ENCODE results near the gene CLC. TPM values are rescaled to one million over a fixed set of nuclear protein-coding genes. Genes with fewer than 3 reads are reported as not detected.

CLC gene
- total and polyA plus RNA-seq, 2 experiments from 2014 or later = not detected

- no peaks in the 10 kb centered on the region for H3K9me3 ChIP-seq (ENCODE audit: low read depth)
- no peak overlapping the region for H3K4me2 ChIP-seq
- no peak for TF ChIP-seq EZH2phosphoT487 (IDR thresholded peaks at IDR 0.05; ENCODE audit: low read depth, severe bottlenecking, unreplicated experiment)
- no peak for TF ChIP-seq CTCF (IDR thresholded peaks at IDR 0.05; ENCODE audit: poor library complexity)
- TF ChIP-seq EZH2 (IDR thresholded peaks at IDR 0.05; ENCODE audit: borderline replicate concordance) = no peak
- no peak overlapping the region for H2AFZ ChIP-seq
- DNase-seq (ENCODE audit: low spot score) = no peak
- no peaks in the 10 kb centered on the region for H3K9me2 ChIP-seq (replicated peaks; ENCODE audit: insufficient read depth)
- H3K27ac ChIP-seq = no peak overlapping the region
- H3K27me3 ChIP-seq = peaks cover 7% of the 10 kb centered on the region
- no peaks in the 10 kb centered on the region for H3K36me3 ChIP-seq (replicated peaks; ENCODE audit: insufficient read depth, low read depth)
- WGBS (ENCODE audit: low lambda C conversion rate, missing lambda C conversion rate) = 73% methylated on average over 5 of the region's 5 CpGs
- H4K20me1 ChIP-seq (ENCODE audit: insufficient read depth, poor library complexity, severe bottlenecking) = no peaks in the 10 kb centered on the region
- H3K79me2 ChIP-seq = no peaks in the 10 kb centered on the region
- no peak overlapping the region for H3K4me3 ChIP-seq
- no peaks in the 10 kb centered on the region for H3K4me1 ChIP-seq (ENCODE audit: insufficient read depth)
Measured at GRCh38 chr19:39701291-39701690, 36.5 kb downstream of the CLC start.

- no peak overlapping the region for H2AFZ ChIP-seq
Measured at GRCh38 chr19:39698535-39698934, 39.3 kb downstream of the CLC start.

GRCh38 chr19:39696387-39696786 is 41.4 kb downstream of the CLC start:
- no peak for DNase-seq (ENCODE audit: low spot score)
- Histone ChIP-seq H3K9me3 (ENCODE audit: low read depth) (no peaks in the 10 kb centered on the region), H3K27ac (no peak overlapping the region), H2AFZ (no peak overlapping the region), H4K20me1 (ENCODE audit: insufficient read depth, poor library complexity, severe bottlenecking) (no peaks in the 10 kb centered on the region), H3K79me2 (no peaks in the 10 kb centered on the region), H3K4me2 (no peak overlapping the region), H3K27me3 (peaks cover 15% of the 10 kb centered on the region), H3K9me2 (replicated peaks; ENCODE audit: insufficient read depth) (no peaks in the 10 kb centered on the region), H3K36me3 (replicated peaks; ENCODE audit: insufficient read depth, low read depth) (no peaks in the 10 kb centered on the region), H3K4me3 (no peak overlapping the region), H3K4me1 (ENCODE audit: insufficient read depth) (no peaks in the 10 kb centered on the region)
- TF ChIP-seq CTCF (IDR thresholded peaks at IDR 0.05; ENCODE audit: poor library complexity) = no peak
- TF ChIP-seq EZH2 (IDR thresholded peaks at IDR 0.05; ENCODE audit: borderline replicate concordance) = no peak
- no peak for TF ChIP-seq EZH2phosphoT487 (IDR thresholded peaks at IDR 0.05; ENCODE audit: low read depth, severe bottlenecking, unreplicated experiment)
- WGBS (ENCODE audit: low lambda C conversion rate, missing lambda C conversion rate) = 68% methylated on average over 2 of the region's 2 CpGs

More at GRCh38 chr19:39698535-39698934, 39.3 kb downstream of the CLC start:
- Histone ChIP-seq H3K27ac (no peak overlapping the region), H3K4me3 (no peak overlapping the region), H3K36me3 (replicated peaks; ENCODE audit: insufficient read depth, low read depth) (no peaks in the 10 kb centered on the region), H3K9me3 (ENCODE audit: low read depth) (no peaks in the 10 kb centered on the region), H3K27me3 (peaks cover 15% of the 10 kb centered on the region), H3K9me2 (replicated peaks; ENCODE audit: insufficient read depth) (no peaks in the 10 kb centered on the region), H4K20me1 (ENCODE audit: insufficient read depth, poor library complexity, severe bottlenecking) (no peaks in the 10 kb centered on the region), H3K4me1 (ENCODE audit: insufficient read depth) (no peaks in the 10 kb centered on the region), H3K79me2 (no peaks in the 10 kb centered on the region), H3K4me2 (no peak overlapping the region)
- no peak for TF ChIP-seq CTCF (IDR thresholded peaks at IDR 0.05; ENCODE audit: poor library complexity)
- no peak for TF ChIP-seq EZH2 (IDR thresholded peaks at IDR 0.05; ENCODE audit: borderline replicate concordance)
- TF ChIP-seq EZH2phosphoT487 (IDR thresholded peaks at IDR 0.05; ENCODE audit: low read depth, severe bottlenecking, unreplicated experiment) = no peak
- no peak for DNase-seq (ENCODE audit: low spot score)

- TF ChIP-seq EZH2phosphoT487 (IDR thresholded peaks at IDR 0.05; ENCODE audit: low read depth, severe bottlenecking, unreplicated experiment) (no peak), CTCF (IDR thresholded peaks at IDR 0.05; ENCODE audit: poor library complexity) (no peak), EZH2 (IDR thresholded peaks at IDR 0.05; ENCODE audit: borderline replicate concordance) (no peak)
- Histone ChIP-seq H3K79me2 (no peaks in the 10 kb centered on the region), H3K9me3 (ENCODE audit: low read depth) (no peaks in the 10 kb centered on the region), H3K27me3 (peaks cover 15% of the 10 kb centered on the region), H2AFZ (no peak overlapping the region), H3K4me1 (ENCODE audit: insufficient read depth) (no peaks in the 10 kb centered on the region), H3K9me2 (replicated peaks; ENCODE audit: insufficient read depth) (no peaks in the 10 kb centered on the region), H3K27ac (no peak overlapping the region), H4K20me1 (ENCODE audit: insufficient read depth, poor library complexity, severe bottlenecking) (no peaks in the 10 kb centered on the region), H3K4me2 (no peak overlapping the region), H3K4me3 (no peak overlapping the region), H3K36me3 (replicated peaks; ENCODE audit: insufficient read depth, low read depth) (no peaks in the 10 kb centered on the region)
- WGBS (ENCODE audit: low lambda C conversion rate, missing lambda C conversion rate) = 63% methylated on average over 2 of the region's 2 CpGs
- DNase-seq (ENCODE audit: low spot score) = no peak
Measured at GRCh38 chr19:39695759-39696158, 42.1 kb downstream of the CLC start.

Data from hepatocyte (in vitro differentiated cells).